HL-60 (cell line): ENCODE measurements around the gene METTL16.

Experiments
- CTCF ChIP-seq: IDR thresholded peaks from one replicate; pipeline ENCODE4 v1.5.1; 2011; ENCODE audit warnings: low read length, control low read depth, inconsistent platforms; ENCODE audit not compliant: insufficient read depth
- GABPA ChIP-seq: IDR thresholded peaks from 2 replicates; pipeline ENCODE4 v1.6.1; 2012; ENCODE audit warnings: low read depth
- POLR2AphosphoS5 ChIP-seq: IDR thresholded peaks from 2 replicates; pipeline ENCODE4 v1.6.1; 2012; ENCODE audit warnings: low read depth
- REST ChIP-seq: IDR thresholded peaks from 2 replicates; pipeline ENCODE4 v1.6.1; 2012; ENCODE audit warnings: low read depth; ENCODE audit not compliant: insufficient replicate concordance

- no peak for TF ChIP-seq CTCF
- no peak for TF ChIP-seq GABPA
- TF ChIP-seq POLR2AphosphoS5 = no peak
- no peak for TF ChIP-seq REST
Measured at GRCh38 chr17:2378905-2379304, 132.8 kb downstream of the METTL16 start.
